Esophagus (tissue), 2 donors: ENCODE results near the gene GARIN5B. TPM values are rescaled to one million over a fixed set of nuclear protein-coding genes. Genes with fewer than 3 reads are reported as not detected.

ENCODE experiments used
- H3K27ac ChIP-seq, 2 donors: one replicate each; pipeline ENCODE4 v1.5.1; 2013; ENCODE audit warnings: low read depth in 2 of 2, mild to moderate bottlenecking in 2 of 2, inconsistent platforms in 1 of 2, low read length in 1 of 2, moderate library complexity in 1 of 2
- H3K27me3 ChIP-seq, 2 donors: one replicate each; pipeline ENCODE4 v1.6.1; 2013; ENCODE audit warnings: low read length in 2 of 2, control low read depth in 1 of 2, mild to moderate bottlenecking in 1 of 2; ENCODE audit not compliant: insufficient read depth in 2 of 2, control insufficient read depth in 1 of 2
- H3K36me3 ChIP-seq, 2 donors: one replicate each; pipeline ENCODE4 v1.6.1; 2013; ENCODE audit warnings: low read length in 1 of 2; ENCODE audit not compliant: control insufficient read depth in 2 of 2, insufficient read depth in 2 of 2
- H3K4me1 ChIP-seq, 2 donors: one replicate each; pipeline ENCODE4 v1.6.1; 2013; ENCODE audit warnings: low read length in 1 of 2; ENCODE audit not compliant: control insufficient read depth in 2 of 2, insufficient read depth in 2 of 2
- H3K4me3 ChIP-seq, 2 donors: one replicate each; pipeline ENCODE4 v1.5.1; 2013; ENCODE audit warnings: low read length in 2 of 2, mild to moderate bottlenecking in 2 of 2, low read depth in 1 of 2, moderate library complexity in 1 of 2
- H3K9me3 ChIP-seq, 2 donors: one replicate each; pipeline ENCODE4 v1.6.1; 2013; ENCODE audit warnings: mild to moderate bottlenecking in 2 of 2, low read depth in 1 of 2, low read length in 1 of 2, moderate library complexity in 1 of 2; ENCODE audit not compliant: control insufficient read depth in 2 of 2, insufficient read depth in 1 of 2
- WGBS, 2 donors: extraction: QIAGEN DNeasy Blood & Tissue Kit; methylation state at CpG; one replicate each; pipeline ENCODE4 v1.1.7; 2013; 5-methylcytosine and 5-hydroxymethylcytosine counted together
- polyA plus RNA-seq, 2 donors: library from polyadenylated mRNA; stranded (reverse); fragments of 200-250 nt; gene quantifications; one replicate each; pipeline ENCODE4 v1.2.3, GENCODE V29; 2013
- donor health status: healthy with polysubstance abuse.
- donor health status: Bipolar disorder and iron deficiency.

Gene GARIN5B
- polyA plus RNA-seq, 2 donors: not detected

DNA sequence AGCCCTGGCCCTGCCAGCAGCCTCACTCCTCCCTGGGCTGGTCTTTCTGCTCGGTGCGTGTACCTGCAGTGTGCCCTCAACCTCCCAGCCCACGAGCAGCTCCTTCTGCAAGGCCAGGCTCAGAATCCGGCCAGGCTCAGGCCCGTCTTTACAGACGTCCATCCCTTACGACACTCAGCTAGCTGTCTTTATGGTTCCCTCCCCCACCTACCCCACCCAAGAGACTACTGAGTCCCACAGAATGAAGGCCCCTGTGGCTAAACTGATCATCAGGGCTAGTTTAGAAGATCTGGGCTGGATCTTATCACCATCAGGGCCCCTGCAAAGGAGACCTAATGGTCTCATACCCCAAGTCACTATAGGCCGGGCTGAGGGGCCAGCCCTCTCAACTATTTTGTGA is 48.7 kb downstream of the GARIN5B start:
- no peak overlapping the region for H3K4me3 ChIP-seq
- 86 to 88% methylated on average over 8 of the region's 8 CpGs for WGBS, 2 donors
- no peaks in the 10 kb centered on the region for H3K4me1 ChIP-seq
- H3K36me3 ChIP-seq: no peaks in the 10 kb centered on the region
- H3K27me3 ChIP-seq: no peaks in the 10 kb centered on the region
- H3K27ac ChIP-seq: no peak overlapping the region
- no peaks in the 10 kb centered on the region for H3K9me3 ChIP-seq

GRCh38 chr19:55312621-55313512 is 50.2 kb downstream of the GARIN5B start:
- no peak overlapping the region for H3K4me3 ChIP-seq
- no peaks in the 10 kb centered on the region for H3K36me3 ChIP-seq
- H3K27ac ChIP-seq: no peak overlapping the region
- no peaks in the 10 kb centered on the region for H3K4me1 ChIP-seq
- H3K27me3 ChIP-seq: no peaks in the 10 kb centered on the region
- WGBS, 2 donors: 80 to 82% methylated on average over 41 to 47 of the region's 47 CpGs
- no peaks in the 10 kb centered on the region for H3K9me3 ChIP-seq

- WGBS, 2 donors: 86% methylated on average over 18 of the region's 18 CpGs
- no peaks in the 10 kb centered on the region for H3K27me3 ChIP-seq
These were observed 51.3 kb downstream of the GARIN5B start for GRCh38 chr19:55311797-55312196.

DNA sequence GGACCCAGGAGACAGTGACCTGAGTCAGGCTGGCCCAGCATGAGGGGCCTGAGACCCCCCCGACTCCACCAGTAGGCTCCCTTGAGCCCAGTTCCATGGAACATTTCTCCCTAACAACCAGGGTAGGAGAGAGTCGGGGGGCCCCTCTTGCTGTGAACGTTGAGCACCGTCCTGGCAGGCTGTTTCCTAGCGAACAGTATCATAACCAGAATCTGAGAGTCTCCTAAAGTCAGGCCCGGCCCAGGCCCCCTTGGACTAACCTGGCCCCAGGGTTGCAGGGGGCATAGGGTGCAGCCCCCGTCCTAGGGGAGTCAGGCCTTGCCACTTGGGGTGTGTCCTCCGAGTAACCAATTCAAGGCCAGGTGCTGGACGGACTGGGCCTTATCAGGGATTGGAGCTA is 51.7 kb downstream of the GARIN5B start:
- Histone ChIP-seq H3K9me3 (no peaks in the 10 kb centered on the region), H3K4me3 (no peak overlapping the region), H3K27me3 (no peaks in the 10 kb centered on the region), H3K4me1 (no peaks in the 10 kb centered on the region), H3K27ac (no peak overlapping the region), H3K36me3 (no peaks in the 10 kb centered on the region)
- 89 to 91% methylated on average over 9 of the region's 9 CpGs for WGBS, 2 donors

More at GRCh38 chr19:55311797-55312196, 51.3 kb downstream of the GARIN5B start:
- no peaks in the 10 kb centered on the region for H3K36me3 ChIP-seq
- no peak overlapping the region for H3K4me3 ChIP-seq
- no peaks in the 10 kb centered on the region for H3K9me3 ChIP-seq
- no peaks in the 10 kb centered on the region for H3K4me1 ChIP-seq
- no peak overlapping the region for H3K27ac ChIP-seq

DNA sequence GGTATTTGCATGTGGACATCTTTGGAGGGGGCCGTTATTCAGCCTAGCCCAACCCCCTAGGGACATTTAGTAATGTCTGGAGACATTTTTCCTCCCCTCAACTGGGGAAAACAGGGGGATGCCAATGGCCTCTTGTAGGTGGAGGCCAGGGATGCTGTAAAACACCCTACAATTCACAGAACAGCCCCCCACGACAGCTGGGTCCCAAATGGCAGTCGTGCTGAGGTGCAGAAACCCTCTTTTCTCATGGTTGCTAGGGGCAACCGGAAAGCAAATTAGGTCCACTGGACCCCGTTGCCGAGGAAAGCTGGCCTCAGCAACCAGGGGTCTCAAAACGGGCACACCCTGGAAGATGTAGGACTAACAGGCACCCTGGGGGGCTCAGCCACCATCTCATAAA is 52.6 kb downstream of the GARIN5B start:
- WGBS, 2 donors: 79% methylated on average over 7 of the region's 7 CpGs
- no peaks in the 10 kb centered on the region for H3K9me3 ChIP-seq
- H3K27ac ChIP-seq: no peak overlapping the region
- no peaks in the 10 kb centered on the region for H3K4me1 ChIP-seq
- no peaks in the 10 kb centered on the region for H3K36me3 ChIP-seq
- no peak overlapping the region for H3K4me3 ChIP-seq
- no peaks in the 10 kb centered on the region for H3K27me3 ChIP-seq

GRCh38 chr19:55309448-55309847 is 53.6 kb downstream of the GARIN5B start:
- Histone ChIP-seq H3K4me3 (no peak overlapping the region), H3K27me3 (no peaks in the 10 kb centered on the region), H3K36me3 (no peaks in the 10 kb centered on the region), H3K9me3 (no peaks in the 10 kb centered on the region), H3K27ac (no peak overlapping the region), H3K4me1 (no peaks in the 10 kb centered on the region)
- 86 to 92% methylated on average over 5 of the region's 5 CpGs for WGBS, 2 donors

DNA sequence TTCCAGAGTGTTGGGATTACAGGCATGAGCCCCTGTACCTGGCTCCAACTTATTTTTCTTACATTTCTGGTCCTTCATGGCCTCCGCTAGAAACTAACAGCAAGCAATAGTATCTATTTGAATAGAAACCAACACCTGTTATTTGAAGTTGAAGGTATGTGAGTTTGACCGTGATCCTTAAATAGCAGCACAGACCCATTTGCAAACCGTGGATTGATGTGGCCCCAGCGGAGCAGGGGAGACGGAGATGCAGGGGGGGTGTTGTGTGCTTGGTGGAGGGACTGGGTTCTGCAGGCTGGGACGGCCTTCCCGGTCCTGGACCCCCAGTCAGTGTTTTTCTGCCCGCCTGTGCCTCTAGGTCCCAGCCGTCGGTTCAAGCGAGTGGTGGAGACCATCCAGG is 54.8 kb downstream of the GARIN5B start:
- Histone ChIP-seq H3K4me1 (no peaks in the 10 kb centered on the region), H3K27me3 (no peaks in the 10 kb centered on the region), H3K9me3 (no peaks in the 10 kb centered on the region), H3K36me3 (no peaks in the 10 kb centered on the region), H3K4me3 (no peak overlapping the region), H3K27ac (no peak overlapping the region)
- 92% methylated on average over 7 to 11 of the region's 11 CpGs for WGBS, 2 donors

- 72 to 78% methylated on average over 3 of the region's 3 CpGs for WGBS, 2 donors
- no peaks in the 10 kb centered on the region for H3K27me3 ChIP-seq
- no peak overlapping the region for H3K27ac ChIP-seq
- H3K36me3 ChIP-seq: no peaks in the 10 kb centered on the region
- no peaks in the 10 kb centered on the region for H3K4me1 ChIP-seq
- H3K4me3 ChIP-seq: no peak overlapping the region
- H3K9me3 ChIP-seq: no peaks in the 10 kb centered on the region
These were observed 56.3 kb downstream of the GARIN5B start for GRCh38 chr19:55306712-55307111.

DNA sequence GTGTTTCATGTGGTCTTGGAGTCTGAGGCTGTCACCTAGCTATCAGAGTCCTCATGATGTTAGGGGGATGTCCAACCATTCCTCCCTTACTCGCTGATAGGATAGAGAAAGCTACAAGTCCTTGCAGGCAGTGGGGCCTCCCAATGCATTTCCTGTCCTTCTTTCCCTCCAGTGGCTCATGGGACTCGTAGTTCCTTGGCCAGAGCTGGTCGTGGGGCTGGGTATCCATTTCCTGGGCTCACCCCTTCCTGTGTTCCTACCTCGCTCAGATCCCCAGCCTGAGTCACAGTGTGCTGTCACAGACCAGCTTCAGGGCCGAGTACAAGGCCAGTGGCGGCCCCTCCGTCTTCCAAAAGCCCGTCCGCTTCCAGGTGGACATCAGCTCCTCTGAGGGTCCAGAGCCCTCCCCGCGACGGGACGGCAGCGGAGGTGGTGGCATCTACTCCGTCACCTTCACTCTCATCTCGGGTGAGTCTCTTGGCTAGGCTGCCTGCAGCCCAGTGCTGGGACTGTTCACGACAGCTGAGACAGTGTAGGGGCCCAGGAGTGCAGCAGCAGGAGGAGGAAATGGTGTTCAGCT is 57.0 kb downstream of the GARIN5B start:
- Histone ChIP-seq H3K4me3 (no peak overlapping the region), H3K9me3 (no peaks in the 10 kb centered on the region), H3K27ac (no peak overlapping the region), H3K27me3 (no peaks in the 10 kb centered on the region), H3K36me3 (no peaks in the 10 kb centered on the region), H3K4me1 (peaks cover 0 to 4% of the 10 kb centered on the region in 2 donors)
- WGBS, 2 donors: 87 to 92% methylated on average over 17 of the region's 17 CpGs

DNA sequence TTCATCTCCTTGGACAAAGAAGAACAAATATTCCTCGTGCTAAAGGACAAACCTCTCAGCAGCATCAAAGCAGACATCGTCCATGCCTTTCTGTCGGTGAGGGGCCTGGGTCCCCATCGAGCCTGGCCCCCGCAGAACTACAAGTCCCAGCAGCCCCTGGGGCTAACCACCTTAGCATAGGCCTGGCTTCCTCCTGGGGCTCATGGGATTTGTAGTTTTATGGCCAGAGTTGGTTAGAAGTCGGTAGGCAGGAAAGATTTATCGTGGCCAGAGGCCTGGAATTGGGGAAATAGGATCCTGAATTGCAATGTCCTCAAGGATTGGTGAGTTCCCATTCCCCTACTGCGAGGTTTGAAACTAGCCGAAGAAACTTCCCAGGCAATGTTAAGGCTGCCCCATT is 57.6 kb downstream of the GARIN5B start:
- Histone ChIP-seq H3K4me1 (peaks cover 0 to 4% of the 10 kb centered on the region in 2 donors), H3K4me3 (no peak overlapping the region), H3K9me3 (no peaks in the 10 kb centered on the region), H3K36me3 (no peaks in the 10 kb centered on the region), H3K27me3 (no peaks in the 10 kb centered on the region), H3K27ac (no peak overlapping the region)
- 82 to 83% methylated on average over 9 of the region's 9 CpGs for whole genome bisulfite sequencing, 2 donors
